Gastroesophageal sphincter (tissue), 4 donors: Measurements from ENCODE around the gene NGEF. TPM values are rescaled to one million over a fixed set of nuclear protein-coding genes. Genes with fewer than 3 reads are reported as not detected.

Experiments used
- ATAC-seq: fragments of 150-250 bp; one replicate; pipeline ENCODE4 v1.9.1; 2016; ENCODE audit warnings: mild to moderate bottlenecking, moderate library complexity
- H3K27ac ChIP-seq, 4 donors: fragments of 200-600 bp; sonication (generic) in 3 of 4; 1 replicate in 3 of 4; 2 replicates in 1 of 4; pipeline ENCODE4 v1.5.1; 2016 to 2019
- H3K27me3 ChIP-seq: fragments of 200-600 bp; sonication (generic); one replicate; pipeline ENCODE4 v1.5.1; 2019
- H3K36me3 ChIP-seq, 2 donors: fragments of 200-600 bp; sonication (generic); one replicate each; pipeline ENCODE4 v1.5.1; 2019; ENCODE audit warnings: control low read depth in 1 of 2
- H3K4me1 ChIP-seq, 3 donors: fragments of 200-600 bp; sonication (generic); 1 replicate in 2 of 3; 2 replicates in 1 of 3; pipeline ENCODE4 v1.5.1; 2016 to 2019; ENCODE audit warnings: control low read depth in 2 of 3
- H3K4me3 ChIP-seq, 2 donors: fragments of 200-600 bp; sonication (generic); one replicate each; pipeline ENCODE4 v1.5.1; 2019; ENCODE audit warnings: mild to moderate bottlenecking in 1 of 2, moderate library complexity in 1 of 2
- H3K9me3 ChIP-seq, 3 donors: fragments of 200-600 bp; sonication (generic); one replicate each; pipeline ENCODE4 v1.5.1; 2017 to 2019; ENCODE audit warnings: control low read depth in 2 of 3
- EP300 ChIP-seq: sonication (generic); formaldehyde crosslinking; IDR thresholded peaks from one replicate; pipeline ENCODE4 v1.6.1; 2017; ENCODE audit warnings: antibody characterized with exemption, mild to moderate bottlenecking
- POLR2A ChIP-seq, 2 donors: fragments of 450-650 bp; IDR thresholded peaks; one replicate each; pipeline ENCODE4 v1.6.1; 2017; ENCODE audit warnings: antibody characterized with exemption in 2 of 2, mild to moderate bottlenecking in 2 of 2, moderate library complexity in 1 of 2
- POLR2AphosphoS5 ChIP-seq: sonication (generic); formaldehyde crosslinking; IDR thresholded peaks from one replicate; pipeline ENCODE4 v1.6.1; 2017; ENCODE audit warnings: antibody characterized with exemption
- WGBS, 2 donors: methylation state at CpG; one replicate each; pipeline ENCODE4 v1.1.5; 2018; ENCODE audit warnings: low coverage in 1 of 2; 5-methylcytosine and 5-hydroxymethylcytosine counted together
- total RNA-seq, 4 donors: library from RNA; depleted of rRNA; stranded (reverse); fragments of >200 nt; gene quantifications; one replicate each; pipeline ENCODE4 v1.1.0, GENCODE V29; 2016
- TF ChIP-seq, protein P1 (sequence below), 4 experiments: fragments of 200-600 bp in 2 of 4; fragments of 450-650 bp in 2 of 4; sonication (generic) in 1 of 4; IDR thresholded peaks; one replicate each; pipeline ENCODE4 v1.5.1; 2017 to 2019; ENCODE audit warnings: antibody characterized with exemption in 4 of 4, mild to moderate bottlenecking in 2 of 4, moderate library complexity in 2 of 4

The NGEF gene
- total RNA-seq, 4 donors from 2014 or later = 0.40 to 0.49 (median 0.46) TPM; not detected in 1

DNA sequence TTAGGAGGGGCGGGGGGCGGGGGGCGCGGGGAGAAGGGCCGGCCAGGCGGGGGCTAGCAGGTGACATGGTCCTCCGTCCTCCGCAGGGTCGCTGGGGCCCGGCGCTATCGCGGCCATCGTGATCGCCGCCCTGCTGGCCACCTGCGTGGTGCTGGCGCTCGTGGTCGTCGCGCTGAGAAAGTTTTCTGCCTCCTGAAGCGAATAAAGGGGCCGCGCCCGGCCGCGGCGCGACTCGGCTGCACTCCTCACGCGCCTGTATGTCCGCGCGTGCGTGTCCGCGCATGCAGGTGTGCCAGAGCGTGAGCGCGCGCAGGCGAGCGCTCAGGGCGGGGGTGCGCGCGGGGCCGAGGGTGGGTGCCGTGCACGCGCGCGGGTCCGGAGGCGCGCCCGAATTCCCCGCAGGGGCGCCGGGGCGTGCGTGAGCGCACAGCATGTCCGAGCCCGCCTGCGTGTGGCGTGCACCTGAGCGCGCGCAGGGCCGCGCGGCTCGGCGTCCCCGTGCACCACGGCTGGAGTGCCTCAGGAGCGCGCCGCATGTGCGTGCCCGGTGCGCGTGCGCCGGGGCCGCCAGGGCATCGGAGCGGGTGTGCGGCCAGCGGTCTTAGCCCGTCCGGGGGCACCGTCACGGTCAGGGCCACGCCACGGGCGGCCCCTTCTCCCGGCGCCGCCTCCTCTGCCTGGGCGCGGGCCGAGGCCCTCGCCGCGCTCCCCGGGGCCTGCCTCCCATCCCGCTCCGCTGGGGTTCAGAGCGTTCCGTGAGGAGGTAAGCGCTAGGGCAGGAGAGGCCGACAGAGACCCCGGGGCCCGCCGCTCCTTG, 136.7 kb downstream of the NGEF start:
- TF ChIP-seq POLR2AphosphoS5 = no peak
- TF ChIP-seq POLR2A (IDR thresholded peaks at IDR 0.05) = no peak
- TF ChIP-seq, protein P1, sequence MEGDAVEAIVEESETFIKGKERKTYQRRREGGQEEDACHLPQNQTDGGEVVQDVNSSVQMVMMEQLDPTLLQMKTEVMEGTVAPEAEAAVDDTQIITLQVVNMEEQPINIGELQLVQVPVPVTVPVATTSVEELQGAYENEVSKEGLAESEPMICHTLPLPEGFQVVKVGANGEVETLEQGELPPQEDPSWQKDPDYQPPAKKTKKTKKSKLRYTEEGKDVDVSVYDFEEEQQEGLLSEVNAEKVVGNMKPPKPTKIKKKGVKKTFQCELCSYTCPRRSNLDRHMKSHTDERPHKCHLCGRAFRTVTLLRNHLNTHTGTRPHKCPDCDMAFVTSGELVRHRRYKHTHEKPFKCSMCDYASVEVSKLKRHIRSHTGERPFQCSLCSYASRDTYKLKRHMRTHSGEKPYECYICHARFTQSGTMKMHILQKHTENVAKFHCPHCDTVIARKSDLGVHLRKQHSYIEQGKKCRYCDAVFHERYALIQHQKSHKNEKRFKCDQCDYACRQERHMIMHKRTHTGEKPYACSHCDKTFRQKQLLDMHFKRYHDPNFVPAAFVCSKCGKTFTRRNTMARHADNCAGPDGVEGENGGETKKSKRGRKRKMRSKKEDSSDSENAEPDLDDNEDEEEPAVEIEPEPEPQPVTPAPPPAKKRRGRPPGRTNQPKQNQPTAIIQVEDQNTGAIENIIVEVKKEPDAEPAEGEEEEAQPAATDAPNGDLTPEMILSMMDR (IDR thresholded peaks at IDR 0.05) = no peak
- no peak for TF ChIP-seq EP300
- Histone ChIP-seq H3K9me3 (no peaks in the 10 kb centered on the region), H3K4me1 (peaks cover 0 to 21% (median 5%) of the 10 kb centered on the region in 3 donors), H3K27ac (no peak overlapping the region), H3K27me3 (peaks cover 39% of the 10 kb centered on the region), H3K36me3 (no peaks in the 10 kb centered on the region), H3K4me3 (peak overlapping the region; percentile 8 to 57)
- ATAC-seq = no peak
- no CpG with 5 or more reads among the region's 119 CpGs for WGBS, 2 donors

DNA sequence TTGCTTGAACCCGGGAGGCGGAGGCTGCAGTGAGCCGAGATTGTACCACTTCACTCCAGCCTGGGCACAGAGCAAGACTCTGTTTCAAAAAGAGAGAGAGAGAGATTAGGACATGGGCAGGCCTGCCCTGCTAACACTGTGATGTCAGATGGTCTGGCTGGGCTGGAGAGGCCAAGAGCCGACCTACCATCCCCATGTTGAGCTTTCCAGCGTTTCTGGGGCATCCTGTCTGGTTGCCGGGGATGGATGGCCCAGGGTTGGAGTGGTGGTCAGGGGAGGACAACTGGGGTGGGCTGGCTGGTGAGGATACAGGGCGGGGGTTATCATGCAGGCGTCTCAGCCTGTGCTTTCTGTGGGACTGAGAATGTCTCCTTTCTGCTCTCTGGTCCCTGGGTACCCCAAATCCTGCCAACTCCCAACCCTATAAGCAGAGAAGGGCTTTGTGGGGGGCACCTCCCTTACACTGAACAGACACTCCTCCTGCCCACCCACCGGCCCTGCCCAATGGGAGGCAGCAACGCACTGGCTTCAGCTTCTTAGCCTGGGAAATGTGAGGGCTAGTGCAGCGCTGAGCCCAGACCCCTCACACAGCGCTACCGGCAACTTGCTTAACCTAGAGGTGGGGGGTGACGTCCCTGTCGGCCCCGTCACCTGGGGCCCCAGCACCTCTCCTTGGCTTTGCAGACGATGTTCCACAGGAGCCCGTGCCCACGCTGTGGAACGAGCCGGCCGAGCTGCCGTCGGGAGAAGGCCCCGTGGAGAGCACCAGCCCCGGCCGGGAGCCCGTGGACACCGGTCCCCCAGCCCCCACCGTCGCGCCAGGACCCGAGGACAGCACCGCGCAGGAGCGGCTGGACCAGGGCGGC, 137.6 kb downstream of the NGEF start:
- H3K9me3 ChIP-seq = no peaks in the 10 kb centered on the region
- H3K27ac ChIP-seq = no peak overlapping the region
- H3K27me3 ChIP-seq = peaks cover 39% of the 10 kb centered on the region
- H3K4me1 ChIP-seq = peaks cover 0 to 21% (median 5%) of the 10 kb centered on the region in 3 donors
- ATAC-seq = no peak
- H3K4me3 ChIP-seq = peak overlapping the region in 1 of 2 donors; percentile 57
- TF ChIP-seq POLR2AphosphoS5 = no peak
- TF ChIP-seq, protein P1 (IDR thresholded peaks at IDR 0.05) = no peak
- no peak for TF ChIP-seq EP300
- TF ChIP-seq POLR2A (IDR thresholded peaks at IDR 0.05) = no peak
- no peaks in the 10 kb centered on the region for H3K36me3 ChIP-seq
- 21% methylated on average over 5 of the region's 37 CpGs; no CpG with 5 or more reads in 1 of the 2 donors for WGBS, 2 donors

DNA sequence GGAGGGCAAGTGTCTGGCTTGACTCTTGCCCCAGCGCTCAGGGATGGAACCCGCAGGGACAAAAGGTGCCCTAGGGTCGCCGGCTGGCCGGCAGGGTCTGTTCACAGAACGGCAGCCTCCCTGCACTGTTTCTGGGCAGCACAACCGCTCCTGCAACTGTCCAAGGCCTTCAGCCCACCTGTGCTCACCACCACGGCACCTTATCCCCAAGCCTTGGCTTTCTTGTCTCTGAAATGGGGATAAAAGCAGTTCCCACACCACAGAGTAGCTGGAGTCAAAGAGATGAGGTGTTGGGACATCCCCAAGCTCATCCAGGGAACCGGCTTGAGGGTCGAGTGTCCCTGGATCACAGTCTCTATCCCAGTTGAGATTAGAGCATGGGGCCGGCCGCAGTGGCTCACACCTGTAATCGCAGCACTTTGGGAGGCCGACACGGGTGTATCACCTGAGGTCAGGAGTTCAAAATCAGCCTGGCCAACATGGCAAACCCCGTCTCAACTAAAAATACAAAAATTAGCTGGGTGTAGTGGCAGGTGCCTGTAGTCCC, 138.3 kb downstream of the NGEF start:
- TF ChIP-seq EP300 (no peak), POLR2A (IDR thresholded peaks at IDR 0.05) (no peak), POLR2AphosphoS5 (no peak)
- TF ChIP-seq, protein P1 (IDR thresholded peaks at IDR 0.05) = no peak
- H3K27me3 ChIP-seq = peaks cover 39% of the 10 kb centered on the region
- H3K27ac ChIP-seq = no peak overlapping the region
- H3K4me3 ChIP-seq = no peak overlapping the region
- no peak for ATAC-seq
- no peaks in the 10 kb centered on the region for H3K36me3 ChIP-seq
- peaks cover 0 to 21% (median 5%) of the 10 kb centered on the region in 3 donors for H3K4me1 ChIP-seq
- 60% methylated on average over 3 of the region's 16 CpGs; no CpG with 5 or more reads in 1 of the 2 donors for WGBS, 2 donors
- no peaks in the 10 kb centered on the region for H3K9me3 ChIP-seq

DNA sequence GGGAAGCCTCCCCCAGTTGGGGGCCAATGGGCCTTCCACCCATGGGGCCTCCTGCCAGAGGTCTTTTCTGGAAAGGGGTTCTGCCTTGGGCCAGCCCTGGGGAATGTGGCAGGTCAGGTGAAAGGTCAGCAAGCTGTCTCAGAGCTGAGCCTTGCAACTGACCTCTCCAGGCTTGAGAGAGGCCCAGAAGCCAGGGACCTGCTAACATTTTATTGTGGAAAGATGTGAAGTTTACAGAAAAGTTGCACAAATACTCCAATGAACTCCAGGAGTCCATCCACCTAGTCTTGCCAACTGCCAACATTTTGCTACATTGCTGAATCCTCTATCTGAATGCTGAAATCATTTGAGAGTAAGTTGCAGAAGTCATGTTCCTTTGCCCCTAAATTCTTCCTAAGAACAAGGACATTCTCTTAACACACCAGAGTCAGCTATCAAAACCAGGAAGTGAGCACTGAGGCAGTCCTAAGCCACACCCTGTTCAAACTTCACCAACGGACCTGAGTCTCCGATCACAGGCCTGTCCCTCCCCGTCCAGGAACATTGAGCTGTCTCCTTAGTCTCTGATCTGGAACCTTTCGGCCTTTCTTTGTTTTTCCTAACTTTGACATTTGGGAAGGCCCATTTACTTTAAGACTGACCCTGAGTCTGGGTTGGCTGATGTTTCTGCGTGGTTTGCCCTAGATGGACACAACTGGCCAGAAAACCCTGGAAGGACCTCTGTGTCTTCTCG, 139.0 kb downstream of the NGEF start:
- peaks cover 39% of the 10 kb centered on the region for H3K27me3 ChIP-seq
- H3K4me1 ChIP-seq = peaks cover 0 to 21% (median 5%) of the 10 kb centered on the region in 3 donors
- TF ChIP-seq EP300 (no peak), POLR2A (IDR thresholded peaks at IDR 0.05) (no peak), POLR2AphosphoS5 (no peak)
- TF ChIP-seq, protein P1 (IDR thresholded peaks at IDR 0.05) = no peak
- no peak overlapping the region for H3K4me3 ChIP-seq
- H3K27ac ChIP-seq = no peak overlapping the region
- no peaks in the 10 kb centered on the region for H3K9me3 ChIP-seq
- no peaks in the 10 kb centered on the region for H3K36me3 ChIP-seq
- ATAC-seq = no peak
- WGBS, 2 donors = 82 to 91% methylated on average over 4 to 5 of the region's 6 CpGs
